Measurements from ENCODE around the gene MORC1.
"Not testable (repeated sequence)": the region's sequence is repeated elsewhere in the genome, so short reads cannot be mapped to it uniquely, and the experiment has no call there.

Gene MORC1

DNA sequence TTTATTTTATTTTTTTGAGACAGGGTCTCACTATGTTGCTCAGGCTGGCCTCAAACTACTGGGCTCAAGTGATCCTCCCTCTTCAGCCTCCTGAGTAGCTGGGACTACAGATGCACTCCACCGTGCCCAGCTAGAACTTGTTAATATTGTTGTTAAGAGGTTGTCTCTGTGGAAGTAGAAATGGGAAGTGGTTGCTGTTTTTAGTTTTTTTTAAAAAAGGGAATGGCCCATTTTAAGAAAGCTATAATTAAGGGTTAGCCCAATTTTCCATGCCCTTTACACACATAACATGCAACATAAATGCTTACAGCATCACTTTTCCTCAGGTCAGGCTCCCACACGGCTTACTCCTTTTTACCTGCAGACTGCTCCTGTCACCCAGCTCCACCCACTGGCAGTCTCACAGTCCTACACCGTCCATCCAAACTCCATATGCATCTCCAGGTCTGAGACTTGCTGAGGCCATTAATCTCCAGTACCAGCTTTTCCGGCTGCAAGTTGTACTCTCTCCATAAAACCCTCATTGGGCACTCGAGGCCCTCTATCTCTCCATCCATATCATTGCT lies 19.8 kb downstream of the MORC1 start:
- no peak for DNase-seq (ENCODE audit: low read depth in 2 of 2)

DNA sequence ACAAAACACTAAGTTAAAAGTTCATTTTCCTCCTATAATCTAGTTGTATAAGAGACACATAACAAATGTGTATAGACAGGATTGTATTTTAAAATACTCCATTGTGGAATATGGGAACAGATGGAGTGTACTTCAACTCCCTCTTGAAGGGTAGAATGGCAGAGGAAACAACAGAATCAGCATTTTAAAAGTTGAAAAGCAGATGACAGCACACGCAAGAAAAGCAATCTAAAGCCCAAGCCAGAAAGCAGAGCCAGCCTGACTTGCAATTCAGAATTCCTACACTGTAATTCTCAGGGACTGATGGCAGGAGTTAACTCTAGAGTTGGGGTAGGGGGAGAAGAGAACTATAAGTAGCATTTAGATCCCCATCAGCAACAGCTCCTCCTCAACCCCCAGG lies 22.8 kb downstream of the MORC1 start:
- no peak for DNase-seq (ENCODE audit: low read depth in 2 of 2)

DNA sequence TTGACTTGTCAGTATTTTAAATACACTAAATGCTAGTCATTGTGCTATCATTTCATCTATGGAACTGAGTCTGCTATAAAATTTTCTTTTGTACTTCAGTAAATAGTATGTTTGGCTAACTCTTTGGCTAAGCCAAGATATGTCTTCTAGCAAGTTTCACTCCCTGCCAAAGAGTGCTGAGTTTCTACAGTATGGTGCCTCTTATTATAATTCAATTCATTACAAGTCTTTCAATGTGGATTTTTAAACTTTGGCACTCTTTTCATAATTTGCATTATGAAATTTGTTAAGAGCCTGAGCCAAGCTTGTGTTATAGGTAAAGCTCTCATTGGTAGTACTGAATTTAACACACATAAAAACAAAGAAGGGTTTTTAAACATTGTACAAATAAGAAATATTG lies 24.4 kb downstream of the MORC1 start:
- no peak for DNase-seq (ENCODE audit: low read depth in 2 of 2)

DNA sequence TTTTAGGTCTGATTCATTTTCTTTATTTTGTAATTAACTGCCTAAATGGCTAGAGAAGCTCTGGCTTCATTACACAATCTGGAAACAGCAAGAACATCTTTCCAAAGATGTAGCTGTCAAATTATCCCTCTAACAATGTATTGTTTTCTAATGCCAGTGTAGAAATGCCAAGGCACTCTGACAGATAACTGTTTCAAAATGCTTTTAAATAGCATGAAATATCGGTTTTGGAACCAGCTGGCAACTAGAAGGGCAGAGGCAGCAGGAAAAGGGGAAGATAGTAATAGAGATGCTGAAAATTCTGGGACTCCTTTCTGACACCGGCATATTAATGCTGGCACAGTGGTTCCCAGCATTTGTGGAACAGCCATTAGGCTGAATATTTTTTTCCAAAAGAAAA lies 26.1 kb downstream of the MORC1 start:
- no peak for DNase-seq (ENCODE audit: low read depth in 2 of 2)

DNA sequence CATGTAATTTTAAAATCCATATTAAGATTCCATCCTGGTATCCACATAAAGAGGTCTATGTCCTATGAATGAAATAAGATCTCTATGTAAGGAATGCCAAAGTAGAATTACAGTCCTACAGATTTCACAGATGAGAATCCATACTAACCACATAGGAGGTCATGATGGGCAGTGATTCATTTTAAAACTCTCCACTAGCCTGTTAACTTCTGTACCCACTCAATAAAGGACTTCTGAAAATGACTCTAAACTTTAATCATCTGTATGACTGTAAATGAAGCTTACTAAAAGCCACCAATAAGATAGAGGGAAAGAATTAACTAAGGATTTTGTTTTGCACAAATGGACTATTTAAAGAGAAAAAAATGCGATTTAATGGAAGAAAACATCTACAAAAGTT lies 28.7 kb downstream of the MORC1 start:
- no peak for DNase-seq (ENCODE audit: low read depth in 2 of 2)

DNA sequence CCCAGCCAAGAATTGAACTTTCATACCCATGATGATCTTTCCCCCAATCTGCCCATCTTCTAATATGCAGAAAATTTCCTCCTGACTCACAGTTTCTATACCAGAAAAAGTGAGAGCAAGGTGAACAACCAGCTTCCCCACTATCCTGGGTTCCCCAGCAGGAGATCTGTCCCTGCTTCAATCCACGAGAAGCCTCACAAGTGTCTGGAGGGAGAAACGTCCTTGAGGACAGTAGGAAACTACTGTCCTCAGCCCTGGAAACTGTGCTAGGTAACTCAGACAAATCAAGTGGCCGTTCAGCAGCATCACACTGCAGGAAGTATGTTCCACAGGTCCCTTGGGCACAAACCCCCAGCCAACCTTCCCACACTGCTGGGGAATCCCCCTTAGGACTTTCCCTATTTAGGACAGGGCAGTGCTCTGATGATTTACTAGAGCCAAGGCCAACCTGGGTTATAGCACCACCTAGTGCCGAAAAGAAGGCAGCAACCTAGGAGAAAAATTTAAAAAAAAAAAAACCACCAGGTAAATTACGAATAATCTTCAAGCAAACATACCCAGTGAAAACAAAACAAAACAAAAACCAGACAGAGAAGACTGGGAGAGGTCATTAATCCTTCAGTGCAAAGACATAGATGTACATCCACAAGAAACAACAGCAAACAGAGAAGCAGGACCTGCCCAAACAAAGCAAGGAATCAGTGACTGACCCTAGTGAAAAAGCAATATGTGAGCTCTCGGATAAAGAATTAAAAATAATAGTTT lies 36.0 kb downstream of the MORC1 start:
- DNase-seq (ENCODE audit: low read depth in 2 of 2) = no peak

DNA sequence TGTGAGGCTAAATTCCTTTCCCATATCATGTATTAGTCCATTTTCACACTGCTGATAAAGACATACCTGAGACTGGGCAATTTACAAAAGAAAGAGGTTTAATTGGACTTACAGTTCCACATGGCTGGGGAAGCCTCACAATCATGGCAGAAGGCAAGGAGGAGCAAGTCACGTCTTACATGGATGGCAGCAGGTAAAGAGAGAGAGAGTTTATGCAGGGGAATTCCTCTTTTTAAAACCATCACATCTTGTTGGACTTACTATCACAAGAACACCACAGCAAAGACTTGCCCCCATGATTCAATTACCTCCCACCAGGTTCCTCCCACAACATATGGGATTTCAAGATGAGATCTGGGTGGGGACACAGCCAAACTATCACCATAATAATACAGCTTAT lies 37.8 kb downstream of the MORC1 start:
- DNase-seq (ENCODE audit: low read depth in 2 of 2) = not testable (repeated sequence)

DNA sequence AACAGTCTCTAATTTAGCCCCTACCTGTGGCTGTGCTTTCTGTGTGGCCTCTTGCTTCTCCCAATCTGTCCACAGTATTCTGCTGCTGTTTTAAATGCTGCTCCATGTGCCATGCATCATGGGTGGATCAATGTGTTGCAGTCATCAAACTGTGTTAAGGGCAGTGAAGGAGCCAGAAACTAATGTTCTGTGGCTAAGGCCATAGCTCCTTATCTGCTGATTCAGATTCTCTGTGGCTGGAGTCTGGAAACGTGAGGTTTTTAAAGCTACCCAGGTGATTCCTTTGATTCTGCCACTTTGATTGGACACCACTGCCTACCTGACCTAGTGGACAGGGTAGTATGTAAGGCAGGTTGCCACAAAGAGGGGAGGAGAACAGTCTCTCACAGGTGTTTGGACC lies 44.8 kb downstream of the MORC1 start:
- DNase-seq (ENCODE audit: low read depth in 2 of 2) = no peak

DNA sequence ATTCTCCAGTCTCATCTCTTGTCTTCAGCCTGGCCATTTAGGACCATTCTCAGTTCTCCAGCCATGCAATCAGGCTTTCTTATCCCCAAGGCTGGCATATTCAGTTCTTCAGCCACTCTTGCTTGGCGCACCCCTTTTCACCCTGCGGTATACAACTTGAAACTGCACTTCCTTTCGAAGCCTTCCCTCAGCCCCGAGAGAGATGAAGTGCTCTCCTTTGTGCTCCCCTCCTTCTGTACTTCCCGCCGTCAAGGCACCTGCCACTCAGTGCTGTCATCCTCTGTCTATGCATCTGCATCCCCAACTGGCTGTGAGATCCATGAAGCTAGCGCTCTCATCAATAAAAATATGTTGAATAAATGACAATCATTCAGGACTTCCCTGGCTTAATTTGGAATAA lies 45.7 kb downstream of the MORC1 start:
- DNase-seq (ENCODE audit: low read depth in 2 of 2) = no peak

DNA sequence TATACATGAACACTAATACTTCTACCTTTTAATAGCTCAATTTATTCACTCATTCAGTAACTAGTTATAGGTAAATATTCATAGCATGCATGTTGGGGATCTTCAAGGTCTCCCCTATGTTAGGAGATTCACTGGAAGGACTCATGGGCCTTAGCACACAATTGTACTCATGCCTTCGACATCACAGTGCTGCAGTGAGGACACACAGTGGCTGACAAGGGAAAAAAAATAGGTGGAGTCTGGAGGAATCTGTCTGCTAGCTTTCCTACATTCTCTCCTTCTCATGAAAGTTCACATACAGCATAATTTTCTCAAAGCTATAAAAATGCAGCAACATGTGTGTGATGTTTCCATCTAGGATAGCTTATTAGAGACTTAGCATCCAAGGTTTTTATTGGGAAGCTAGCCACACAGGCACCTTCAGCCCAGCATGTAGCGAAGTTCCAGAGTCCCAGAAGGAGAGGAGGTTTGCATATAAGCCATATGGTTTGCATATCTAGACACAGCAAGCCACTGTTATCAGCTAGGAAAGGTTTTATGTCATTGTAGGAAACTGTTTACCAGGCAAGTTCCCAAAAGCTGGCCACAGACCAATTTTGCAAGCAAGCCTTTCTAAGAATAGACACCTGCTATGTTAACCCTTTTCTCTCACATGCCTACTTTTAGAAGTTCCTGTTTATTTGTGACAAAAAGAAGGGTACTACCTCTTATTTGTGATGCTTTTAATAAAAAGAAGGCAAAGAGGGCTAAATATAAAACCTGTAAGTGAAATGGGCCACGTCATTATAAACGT lies 46.4 kb downstream of the MORC1 start:
- no peak for DNase-seq (ENCODE audit: low read depth in 2 of 2)

DNA sequence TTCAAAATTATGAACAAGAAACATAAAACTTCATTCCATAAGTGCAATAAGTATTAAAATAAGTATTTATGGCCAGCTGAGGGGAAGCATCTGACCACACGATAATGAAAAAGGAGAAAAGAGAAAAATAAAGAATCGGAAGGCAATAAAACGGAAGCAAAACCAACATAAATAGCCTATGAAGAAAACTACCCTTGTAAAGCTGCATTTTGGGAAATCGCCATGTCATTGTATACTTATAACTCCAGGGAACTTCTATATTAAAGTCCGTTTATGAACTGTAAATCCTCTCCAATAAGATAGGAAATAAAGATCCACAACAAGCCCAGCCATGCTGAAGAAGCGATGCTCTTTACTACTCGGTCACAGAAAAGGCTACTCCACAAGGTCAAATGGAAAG lies 47.7 kb downstream of the MORC1 start:
- DNase-seq (ENCODE audit: low read depth in 2 of 2) = no peak

DNA sequence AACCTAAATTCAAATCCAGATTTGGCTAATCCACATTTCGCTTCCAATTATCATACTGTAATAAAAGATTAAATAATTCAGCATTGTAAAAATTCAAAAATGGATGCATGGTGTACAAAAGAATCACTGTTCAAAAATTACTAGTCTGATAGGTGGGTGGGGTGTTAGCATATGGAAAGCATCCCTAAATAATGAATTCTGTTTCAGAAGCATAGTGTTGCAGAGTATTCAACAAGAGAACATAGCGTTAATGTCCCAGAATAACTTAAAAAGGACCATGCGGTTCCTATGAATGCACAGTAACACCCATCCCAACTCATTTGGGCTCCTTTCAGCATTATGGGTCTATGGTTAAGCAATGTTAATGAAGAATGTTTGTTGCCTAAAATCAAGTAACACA lies 51.1 kb downstream of the MORC1 start:
- DNase-seq (ENCODE audit: low read depth in 2 of 2) = no peak

DNA sequence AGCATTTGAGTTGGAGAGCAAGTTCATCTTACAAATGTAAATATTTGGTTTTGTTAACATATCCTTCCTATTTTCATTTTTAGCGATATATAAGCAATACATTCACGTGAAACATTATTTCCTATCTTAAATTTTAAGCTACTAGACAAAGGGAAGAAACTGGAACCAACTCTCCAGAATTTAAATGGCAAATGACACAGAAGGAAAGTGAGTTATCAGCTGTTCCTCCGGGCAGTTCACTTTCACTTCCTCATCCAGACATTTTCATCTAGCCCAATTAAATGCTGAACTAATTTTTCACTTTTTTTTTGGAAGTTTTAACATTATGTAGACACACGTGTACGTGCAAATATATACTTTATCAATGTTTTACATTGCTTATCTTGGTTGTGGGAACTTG lies 58.7 kb downstream of the MORC1 start:
- DNase-seq (ENCODE audit: low read depth in 2 of 2) = no peak

DNA sequence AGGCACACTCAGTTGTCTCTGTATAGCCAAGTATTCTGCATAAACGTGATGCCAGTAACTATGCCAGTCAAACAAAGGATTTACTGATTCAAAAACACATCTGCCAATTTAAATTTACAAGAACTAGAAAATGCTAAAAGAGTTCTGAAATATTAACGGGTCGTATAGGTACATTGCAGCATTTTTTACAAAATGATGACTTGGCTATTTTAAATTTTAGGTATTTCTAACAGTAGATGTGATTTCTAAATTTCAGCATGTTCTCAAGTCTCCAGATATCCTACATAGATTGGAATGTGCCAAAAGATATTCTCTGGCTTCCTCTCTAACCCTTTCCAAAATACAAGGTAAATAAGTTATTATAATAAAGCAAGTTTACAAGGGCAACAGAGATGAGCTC lies 60.3 kb downstream of the MORC1 start:
- no peak for DNase-seq (ENCODE audit: low read depth in 2 of 2)

DNA sequence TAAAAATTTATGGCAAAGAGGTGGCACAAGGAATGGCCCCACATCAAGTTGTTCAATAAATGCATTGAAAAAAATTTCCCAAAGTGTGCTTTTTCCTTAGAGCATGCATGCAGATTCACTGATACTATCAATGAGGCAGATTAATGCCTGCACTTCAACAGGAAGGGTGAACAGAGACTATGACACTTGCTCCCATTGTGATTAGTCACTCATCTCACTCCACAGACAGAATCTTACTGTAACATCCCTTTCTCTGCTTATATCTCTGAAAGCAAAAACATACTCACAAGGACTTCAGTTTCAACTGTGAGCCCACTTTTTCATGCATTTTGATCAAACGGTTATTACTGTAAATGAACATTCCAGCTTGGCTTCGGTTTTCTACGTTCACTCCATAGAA lies 60.9 kb downstream of the MORC1 start:
- DNase-seq (ENCODE audit: low read depth in 2 of 2) = no peak

DNA sequence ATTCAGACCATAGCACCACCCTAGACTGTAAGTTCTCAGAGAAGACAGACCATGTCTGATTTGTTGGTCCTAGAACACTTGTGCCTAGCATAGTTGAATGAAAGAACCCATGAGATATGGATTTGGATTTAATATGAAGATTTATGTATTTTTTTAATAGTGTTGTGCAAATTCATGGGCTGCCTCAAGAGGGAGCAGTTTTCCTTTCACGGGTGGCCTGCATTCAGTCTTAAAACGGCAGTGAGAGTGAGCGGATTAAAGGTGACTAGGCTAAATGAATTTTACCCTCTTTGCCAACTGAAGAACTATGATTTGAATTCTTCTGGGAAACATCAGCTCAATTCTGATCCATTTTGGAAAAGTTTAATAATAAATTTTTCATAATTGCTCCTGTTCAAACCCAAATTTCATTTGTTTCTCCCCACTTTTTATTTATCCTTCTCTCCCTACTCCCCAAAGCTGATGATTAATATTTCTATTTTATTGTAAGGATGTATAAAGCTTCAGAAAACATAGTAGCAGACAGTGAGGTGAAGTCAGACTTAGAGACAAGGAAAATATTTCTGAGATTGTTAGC lies 67.3 kb downstream of the MORC1 start:
- no peak for DNase-seq (ENCODE audit: low read depth in 2 of 2)

DNA sequence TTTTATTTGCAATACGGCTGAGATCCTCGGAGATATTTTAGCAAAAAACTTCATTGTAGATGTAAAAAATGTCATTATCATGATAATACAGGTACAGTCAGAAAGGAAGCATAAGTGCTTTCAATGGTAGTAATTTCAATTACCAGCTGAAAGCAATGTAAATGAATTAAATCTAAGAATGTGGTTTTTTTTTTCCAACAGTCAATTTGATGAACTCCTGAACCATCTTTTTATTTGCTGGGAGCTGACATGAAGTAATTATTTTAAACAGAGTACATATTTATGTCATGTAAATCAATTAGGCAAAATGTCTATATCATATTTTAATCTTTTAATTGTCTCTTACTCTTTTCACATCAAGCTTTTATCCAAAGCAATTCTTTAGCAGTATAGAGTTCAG lies 70.6 kb downstream of the MORC1 start:
- DNase-seq (ENCODE audit: low read depth in 2 of 2) = no peak

DNA sequence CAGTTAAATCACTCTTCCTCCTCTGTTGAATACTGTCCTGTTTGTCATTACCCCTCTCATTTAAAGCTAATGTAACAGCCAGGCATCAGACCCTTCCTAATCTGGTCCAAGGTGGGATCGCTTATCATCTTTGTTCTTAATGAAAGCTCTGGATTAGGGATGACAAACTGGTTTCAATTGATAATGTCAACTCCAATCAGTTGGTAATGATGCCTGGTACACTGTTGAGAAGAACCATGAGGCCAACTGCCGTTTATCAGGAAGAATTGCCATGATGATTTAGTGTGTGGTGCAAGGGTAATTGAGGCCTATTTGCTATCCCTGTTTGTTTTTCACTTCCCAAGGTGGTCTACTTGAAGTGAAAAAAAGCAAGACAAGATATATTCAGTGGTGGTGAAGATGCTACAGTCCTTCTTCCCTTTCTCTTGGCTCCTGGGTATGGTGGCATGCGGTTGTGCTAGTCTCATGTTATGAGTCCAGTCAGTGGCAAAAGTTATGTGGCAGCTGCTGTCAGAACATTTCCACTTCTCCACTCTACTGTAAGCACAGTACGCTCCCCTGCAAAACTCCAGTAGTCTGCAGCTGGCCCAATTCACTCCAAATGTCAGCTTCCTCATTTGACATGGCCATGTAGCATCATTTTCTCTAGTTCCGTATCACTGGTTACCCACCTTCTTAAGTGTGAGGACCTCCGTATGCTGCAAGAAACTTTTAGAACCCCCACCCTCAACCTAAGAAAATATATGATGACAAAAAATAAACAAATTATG lies 72.5 kb downstream of the MORC1 start:
- DNase-seq (ENCODE audit: low read depth in 2 of 2) = no peak

DNA sequence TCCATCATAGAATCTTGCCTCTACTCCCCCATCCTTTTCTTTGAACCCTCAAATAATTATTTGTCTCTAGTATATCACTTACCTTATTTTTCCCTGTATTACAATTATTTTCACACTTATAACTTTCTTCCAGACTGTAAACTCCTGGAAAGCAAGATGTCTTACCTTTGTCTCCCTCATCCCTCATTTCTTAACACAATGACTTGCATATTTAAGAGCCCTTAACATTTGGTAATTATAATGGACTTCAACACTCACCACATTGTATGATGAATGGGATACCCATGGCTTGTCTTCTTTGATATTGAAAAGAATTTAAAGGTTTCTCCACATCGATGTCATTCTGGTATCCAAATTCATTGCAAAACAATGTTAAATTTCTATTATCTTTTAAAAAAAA lies 82.9 kb downstream of the MORC1 start:
- no peak for DNase-seq (ENCODE audit: low read depth in 2 of 2)

DNA sequence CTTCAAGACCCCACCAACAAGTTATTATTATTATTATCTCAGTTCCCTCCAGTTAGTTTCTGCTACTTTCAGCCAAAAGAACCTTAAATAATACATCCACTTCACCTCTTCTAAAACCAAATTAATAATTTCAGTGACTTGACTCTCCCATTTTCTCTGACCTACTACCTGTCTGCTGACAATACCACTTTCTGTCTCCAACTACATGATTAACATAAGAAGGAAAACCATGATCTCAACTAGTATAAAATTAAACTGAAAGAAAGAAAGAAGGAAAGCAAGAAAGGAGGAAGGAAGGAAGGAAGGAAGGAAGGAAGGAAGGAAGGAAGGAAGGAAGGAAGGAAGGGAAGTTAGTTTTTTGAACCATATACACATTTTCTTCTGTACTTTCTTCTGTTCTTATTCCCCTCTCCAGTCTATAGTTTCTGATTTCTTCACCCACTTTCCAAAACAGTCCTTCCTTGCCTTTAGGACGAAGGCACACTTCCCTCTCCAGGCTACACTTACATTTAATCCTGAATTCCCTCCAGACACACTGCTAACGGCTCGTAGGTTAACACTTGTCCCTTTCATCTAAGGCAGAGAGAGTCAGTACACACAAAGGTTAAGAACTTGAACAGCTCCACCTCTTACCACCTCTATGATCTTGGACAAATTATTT lies 84.8 kb downstream of the MORC1 start:
- no peak for DNase-seq (ENCODE audit: low read depth in 2 of 2)

DNA sequence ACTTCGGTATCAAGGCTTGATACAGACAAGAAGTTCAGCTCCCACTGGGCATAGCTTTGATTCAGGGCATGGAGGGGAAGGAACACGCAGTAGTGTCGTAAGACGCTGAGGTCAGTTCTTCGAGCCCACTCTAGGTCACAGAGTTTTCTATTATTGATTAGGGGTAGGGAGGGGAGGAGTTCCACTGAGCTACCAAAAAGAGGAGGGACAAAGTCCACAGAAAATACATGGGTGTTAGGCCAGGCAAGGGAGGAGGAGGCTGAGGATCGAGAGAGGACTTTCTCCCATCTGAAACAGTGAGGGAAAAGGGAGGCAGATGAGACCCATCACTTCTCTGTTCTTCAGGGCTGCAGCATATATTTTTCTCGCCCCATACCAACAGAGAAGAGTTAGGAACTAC lies 89.2 kb downstream of the MORC1 start:
- no peak for DNase-seq (ENCODE audit: low read depth in 2 of 2)

DNA sequence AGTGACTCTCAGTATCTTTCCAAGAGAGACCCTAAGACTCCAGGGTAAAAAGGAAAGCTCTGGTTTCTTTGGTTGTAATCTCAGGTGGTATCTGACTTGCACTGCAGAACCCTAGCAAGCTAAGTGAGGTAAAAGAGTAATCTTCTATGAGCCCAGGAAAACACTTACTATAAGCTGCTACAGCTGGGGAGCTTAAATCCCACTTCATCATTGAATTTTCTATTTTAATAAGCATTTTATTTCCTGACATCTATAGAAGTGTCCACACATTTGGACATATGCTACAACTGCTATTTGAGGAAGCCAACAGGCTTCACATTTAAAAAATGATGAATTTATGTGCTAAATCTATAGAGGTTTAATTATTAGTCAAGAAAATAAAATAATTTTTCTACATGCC lies 91.1 kb downstream of the MORC1 start:
- DNase-seq (ENCODE audit: low read depth in 2 of 2) = no peak
